Middle frontal gyrus (tissue), 1 donor: ENCODE data around the gene PKNOX2.

Source experiments
- DNase-seq: peaks from one replicate; pipeline ENCODE4 v3.0.0-alpha.2; 2015; ENCODE audit warnings: low spot score; ENCODE audit errors: extremely low spot score

The PKNOX2 gene

DNA sequence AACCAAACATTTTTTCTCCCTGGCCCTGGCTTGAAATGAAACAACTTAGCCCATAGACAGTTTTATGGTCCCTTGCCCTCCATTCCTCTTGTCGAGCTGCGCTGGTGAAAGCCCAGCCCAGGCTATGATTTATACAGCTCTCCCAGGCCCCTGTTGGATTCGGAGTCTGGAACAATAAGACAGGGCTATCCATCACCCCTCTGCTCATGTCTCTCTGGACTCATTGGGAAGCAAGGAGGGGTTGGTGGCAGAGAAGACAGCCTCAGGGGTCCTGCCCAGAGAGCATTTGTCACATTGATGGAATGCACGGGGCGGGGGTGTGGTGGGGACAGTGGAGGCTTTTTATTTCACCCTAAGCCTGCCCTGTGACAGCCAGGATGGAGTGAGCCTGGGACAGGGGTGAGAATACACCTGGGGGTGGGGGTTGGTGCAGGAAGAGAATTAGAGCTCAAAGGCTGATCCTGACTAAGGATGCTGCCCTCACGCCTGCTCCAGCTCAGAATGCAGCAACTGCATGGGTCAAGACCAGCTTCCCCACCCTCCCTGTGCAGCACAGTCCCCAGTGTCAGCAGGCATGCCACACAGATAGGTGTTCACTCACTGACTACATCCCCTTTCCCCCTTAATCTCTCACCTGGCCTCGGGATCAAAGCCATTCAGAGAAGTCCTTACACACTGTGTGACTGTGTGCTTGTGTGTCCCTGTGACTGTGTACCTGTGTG is 10.0 kb upstream of the PKNOX2 start:
- DNase-seq, result no peak

DNA sequence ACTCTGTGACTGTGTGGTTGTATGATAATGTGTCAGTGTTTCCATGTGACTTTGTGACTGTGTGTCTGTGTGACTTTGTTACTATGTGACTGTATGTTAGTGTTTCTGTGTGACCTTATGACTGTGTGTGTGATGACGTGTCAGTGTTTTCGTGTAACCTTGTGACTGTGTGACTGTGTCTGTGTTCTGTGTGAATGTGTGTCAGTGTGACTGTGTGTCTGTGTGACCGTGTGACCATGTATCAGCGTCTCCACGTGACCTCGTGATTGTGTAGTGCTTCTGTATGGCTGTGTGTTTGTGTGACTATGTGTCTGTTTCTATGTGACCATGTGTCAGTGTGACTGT is 9.5 kb upstream of the PKNOX2 start:
- DNase-seq, result no peak

GRCh38 chr11:125155767-125156166 is 8.8 kb upstream of the PKNOX2 start:
- DNase-seq, result no peak

- DNase-seq, result no peak
Observed at GRCh38 chr11:125156346-125157117, 8.0 kb upstream of the PKNOX2 start.

DNA sequence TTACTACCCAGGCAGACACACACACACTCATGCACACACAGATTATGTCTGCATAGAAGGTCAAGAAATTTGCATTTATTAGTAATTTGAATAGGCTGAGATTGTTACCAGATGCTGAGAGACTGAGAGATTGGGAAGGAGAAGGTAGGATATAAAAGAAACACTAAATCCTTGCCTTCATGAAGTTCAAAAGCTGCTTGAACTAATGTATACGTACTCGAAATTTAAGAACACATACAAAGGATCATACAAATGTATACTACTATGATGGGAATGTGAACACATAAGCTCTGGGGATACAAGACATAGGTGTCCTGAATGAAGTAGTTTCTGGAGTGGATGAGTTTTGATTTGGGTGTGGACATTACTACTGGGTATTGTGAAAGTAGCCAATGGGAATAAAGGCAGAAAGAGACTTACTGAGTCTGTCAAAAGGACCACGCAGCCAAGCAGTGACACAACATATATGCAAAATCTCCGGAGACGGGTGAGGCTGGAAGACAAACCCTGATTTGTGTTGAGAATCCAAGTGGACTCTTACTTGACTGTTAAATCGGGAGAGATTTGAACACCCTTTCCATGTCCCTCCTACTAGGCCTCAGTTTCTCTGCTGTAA is 7.3 kb upstream of the PKNOX2 start:
- no peak for DNase-seq

DNA sequence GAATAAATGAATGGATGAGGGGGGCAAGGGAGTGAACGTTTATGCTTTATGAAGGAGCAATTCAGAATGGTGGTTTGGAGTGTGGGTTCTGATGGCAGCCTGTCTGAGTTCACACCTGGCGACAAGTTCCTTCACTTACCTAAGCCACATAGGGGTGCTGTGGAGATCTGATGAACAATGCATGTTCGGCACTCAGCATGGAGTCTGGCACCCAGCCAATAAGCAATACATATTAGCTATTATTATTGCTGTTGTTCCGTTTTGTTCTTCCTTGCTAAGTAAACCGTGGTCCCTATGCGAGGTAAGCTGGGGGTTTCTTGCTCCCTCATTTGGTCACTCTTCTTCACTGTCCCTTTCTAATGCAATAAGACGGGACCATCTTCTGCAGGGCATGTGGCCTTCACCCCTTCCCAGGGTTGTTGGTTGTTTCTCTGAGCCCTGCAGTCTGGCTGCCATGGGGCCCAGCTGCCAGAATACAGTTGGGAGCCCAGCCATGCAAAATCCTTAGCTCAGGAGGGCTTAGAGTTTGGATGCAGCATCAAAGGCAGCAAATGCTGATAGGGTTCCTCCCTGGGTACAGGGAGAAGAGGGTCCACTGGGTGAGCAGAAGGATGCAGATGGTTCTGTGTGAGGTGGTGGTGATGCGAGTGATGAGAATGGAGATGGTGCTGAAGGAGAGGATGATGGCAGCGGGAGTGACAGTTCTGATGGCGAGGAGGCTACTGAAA is 6.4 kb upstream of the PKNOX2 start:
- DNase-seq, result no peak

DNA sequence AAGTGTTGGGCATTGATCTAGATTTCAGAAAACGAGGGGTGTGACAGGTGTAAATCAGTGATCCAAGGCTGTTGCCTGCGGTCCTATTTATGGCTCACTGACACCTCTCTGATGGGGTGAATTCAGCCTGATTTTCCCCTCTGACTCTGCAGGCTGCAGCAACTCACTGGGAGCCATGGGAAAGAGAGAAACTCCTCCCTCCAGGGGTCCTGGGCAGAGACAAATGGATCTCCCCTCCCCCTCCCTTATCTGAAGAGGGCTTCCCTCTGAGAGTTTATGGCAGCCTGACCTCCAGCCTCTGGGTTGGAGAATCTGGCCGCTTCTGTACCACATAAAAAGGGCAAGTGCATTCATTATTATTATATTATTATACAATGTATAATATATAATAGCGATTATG is 1.8 kb upstream of the PKNOX2 start:
- DNase-seq, result no peak

DNA sequence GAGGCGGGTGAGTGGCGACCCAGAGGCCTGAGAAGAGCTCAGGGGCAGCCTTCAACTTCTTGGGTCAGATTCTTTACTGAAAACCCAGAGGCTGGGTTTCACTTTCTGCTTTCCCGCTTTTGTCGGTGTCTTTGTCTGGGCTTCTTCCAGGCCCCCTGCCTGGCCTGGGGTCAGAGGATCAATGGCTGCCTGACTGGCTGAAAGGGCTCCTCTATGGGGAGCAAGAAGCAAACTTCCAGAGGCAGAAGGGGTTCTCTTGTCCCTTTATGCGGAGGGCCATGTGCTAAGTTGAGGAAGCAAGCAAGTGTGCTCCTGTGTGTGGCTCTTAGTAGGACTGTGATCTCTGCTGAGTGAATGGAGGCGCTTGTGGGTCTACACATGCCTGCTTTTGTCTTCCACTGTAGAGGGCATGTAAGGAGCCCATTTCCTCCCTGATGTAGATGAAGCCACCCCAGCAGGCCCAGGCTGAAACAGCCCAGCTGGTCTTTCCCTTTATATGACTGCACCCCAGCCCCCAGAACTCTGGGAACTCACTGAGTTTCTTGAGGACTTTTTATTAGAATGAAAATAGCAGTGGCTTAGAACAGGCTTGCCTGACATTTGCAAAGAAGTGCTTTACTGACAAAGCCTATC is 1.0 kb upstream of the PKNOX2 start:
- DNase-seq, result no peak

GRCh38 chr11:125164091-125164421 is 495 bp upstream of the PKNOX2 start:
- no peak for DNase-seq

- DNase-seq, result no peak
Observed at GRCh38 chr11:125165111-125165842, 726 bp downstream of the PKNOX2 start.

DNA sequence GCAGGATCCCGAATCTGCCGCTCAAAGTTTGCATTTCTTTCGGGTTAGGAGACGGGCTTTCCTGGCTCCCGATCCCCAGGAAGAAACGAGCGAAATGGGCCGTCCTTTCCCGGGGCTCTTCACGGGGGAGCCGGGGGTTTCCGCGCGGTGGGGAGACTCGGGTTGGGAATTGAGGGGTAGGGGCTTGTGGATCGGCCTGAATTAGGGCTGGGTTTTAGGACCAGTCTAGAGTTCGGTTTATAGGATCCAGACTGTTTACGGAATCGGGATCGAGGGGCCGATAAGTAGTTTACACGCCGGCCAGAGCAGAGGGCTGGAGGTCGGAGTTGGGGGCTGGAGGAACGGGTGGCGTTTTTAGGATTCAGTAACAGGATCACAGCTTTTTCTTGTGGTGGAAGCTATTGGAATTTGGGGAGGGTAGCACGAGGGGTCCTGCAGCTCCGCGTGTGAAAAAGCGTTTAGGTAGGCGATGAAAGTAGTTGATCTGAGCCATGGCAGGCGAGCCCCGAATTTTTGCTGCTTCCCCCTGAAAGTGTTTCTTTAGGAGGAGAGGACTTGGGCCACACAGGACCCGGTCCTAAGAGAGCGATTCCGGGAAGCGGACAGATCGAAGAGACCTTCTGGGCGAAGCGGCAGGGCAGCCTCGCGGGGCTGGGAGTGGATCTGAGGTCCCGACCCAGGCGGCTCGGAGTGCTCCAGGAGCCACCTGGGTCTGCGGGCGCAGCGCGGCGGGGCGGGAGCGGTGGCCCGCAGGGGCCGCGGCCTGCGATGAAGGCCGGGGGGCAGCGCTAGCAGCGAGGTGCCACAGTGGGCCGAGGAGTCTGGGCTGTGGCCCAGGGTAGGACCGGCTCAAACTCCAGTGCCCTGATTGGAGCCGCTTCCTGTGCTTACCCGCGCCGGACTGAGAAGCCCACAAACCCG is 1.6 kb downstream of the PKNOX2 start:
- DNase-seq, result no peak

- DNase-seq, result no peak
Observed at GRCh38 chr11:125166764-125167291, 2.3 kb downstream of the PKNOX2 start.

DNA sequence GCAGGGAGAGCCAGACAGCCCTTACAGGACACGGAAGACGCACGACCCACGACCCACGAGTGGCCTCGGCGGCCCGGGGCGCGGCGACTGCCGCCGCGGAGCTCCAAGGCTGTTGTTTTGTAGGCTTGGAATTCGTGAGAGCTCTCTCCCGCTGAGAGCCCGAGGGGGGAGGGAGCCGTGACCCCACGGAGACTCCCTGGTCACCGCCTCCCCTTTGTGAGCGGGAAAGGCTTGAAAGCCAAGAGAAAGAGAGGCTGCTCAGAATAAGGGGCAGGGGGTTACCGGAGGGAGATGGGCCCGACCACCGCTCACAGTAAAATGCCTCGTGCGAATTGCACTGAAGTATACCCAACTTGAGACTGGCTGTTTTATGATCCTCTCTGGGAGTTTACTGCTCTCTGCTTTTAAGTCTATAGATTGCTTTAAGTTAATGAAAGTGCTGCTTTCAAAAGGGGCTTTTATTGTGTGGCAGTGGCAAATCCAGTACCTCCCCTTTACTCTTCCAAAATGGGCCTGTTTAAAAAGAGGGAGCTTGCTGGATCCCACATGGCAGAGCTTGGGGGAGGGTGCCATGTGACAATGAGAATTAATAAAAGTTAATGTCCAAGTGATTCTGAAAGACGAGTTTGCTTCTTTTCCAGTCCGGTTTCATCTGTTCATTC is 2.9 kb downstream of the PKNOX2 start:
- DNase-seq, result no peak

DNA sequence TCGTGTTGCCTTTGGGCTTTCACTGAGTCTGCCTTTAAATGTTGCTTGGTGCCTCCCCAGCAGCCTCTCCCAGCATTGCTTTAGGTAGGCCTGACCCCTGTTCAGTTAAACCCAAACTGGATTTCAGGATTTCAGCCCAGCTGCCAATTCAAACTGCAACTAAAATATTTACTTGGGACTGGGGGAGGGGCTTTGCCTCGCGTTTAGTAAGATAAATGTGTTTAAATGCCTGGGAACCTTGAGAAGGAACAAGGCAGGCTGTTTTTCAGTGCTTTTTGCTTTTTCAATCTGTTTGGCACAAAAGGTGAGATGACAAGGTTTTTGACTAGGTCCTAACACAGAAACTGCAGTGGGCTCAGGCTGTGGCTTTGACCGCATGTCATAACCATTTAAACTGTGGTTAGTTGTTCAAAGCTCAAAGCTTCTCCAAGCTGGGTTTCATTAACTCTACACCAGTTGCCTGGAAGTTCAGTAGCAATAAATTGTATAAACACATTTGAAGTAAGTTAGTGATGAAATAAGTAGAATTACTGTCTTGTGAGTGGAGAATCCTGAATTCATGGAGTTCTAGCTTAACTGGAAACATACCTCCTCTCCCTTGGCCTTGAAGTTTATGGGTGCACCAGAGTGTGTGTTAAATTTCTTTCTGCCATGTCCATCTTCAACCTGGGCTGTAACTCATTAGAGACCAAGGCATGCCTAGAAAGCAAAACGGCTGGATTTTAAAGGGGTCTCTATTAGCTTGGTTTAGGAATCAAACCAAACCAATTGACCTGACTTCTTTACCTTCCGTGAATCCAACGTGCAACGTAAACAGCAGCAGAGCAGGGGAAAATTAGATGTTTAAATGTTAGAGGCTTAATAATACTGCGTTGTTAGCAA is 3.6 kb downstream of the PKNOX2 start:
- DNase-seq, result no peak

GRCh38 chr11:125168918-125169456 is 4.4 kb downstream of the PKNOX2 start:
- DNase-seq, result no peak

DNA sequence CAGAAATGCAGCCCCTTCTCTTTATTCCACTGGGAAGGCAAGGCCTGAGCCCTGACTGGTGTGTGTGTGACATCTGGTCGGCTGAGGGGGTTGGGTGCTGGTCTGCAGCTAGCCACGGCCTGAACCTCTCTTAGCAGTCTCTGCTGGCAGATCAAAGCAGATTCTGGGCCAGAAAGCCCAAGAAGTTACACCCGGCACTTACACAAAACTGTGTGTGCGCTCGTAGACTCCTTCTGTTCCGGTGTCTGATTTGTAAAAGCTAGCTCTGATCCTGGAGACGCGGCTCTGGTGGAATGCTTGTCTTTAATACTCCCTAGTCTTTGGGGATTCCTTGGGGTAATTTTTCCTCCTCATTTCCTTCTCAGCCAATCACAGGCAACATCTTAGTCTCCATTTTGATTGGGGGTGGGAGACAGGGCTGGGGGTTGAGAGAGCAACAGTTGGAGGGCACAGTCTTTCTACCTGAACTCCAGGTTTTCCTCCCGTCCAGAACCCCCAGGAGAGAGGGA is 5.5 kb downstream of the PKNOX2 start:
- no peak for DNase-seq

DNA sequence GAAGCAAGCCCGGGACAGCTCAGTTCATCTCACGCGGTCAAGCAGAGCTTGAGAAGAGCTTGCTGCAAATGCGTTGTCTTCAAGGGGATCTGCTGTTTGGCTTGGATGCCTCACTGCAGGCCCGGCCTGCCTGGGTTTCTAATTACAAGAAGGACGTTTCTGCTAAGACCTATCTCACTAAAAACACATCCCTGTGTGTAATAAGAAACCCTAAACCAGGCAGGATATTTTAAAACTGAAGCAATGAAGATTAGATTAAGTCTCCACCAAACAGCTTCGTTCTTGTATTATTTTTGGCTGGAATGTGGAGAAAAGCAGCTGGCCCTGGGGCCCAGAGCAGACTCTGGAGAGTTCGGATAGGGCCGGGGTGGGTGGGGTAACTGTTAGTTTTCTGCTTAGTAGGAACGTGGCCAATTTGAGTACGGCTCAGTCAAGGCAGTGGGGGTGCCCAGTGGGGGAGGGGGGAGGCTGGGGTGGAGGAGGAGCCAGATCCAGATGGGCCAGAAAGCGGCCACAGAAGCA is 6.0 kb downstream of the PKNOX2 start:
- DNase-seq, result no peak
